GM21381 (cell line): ENCODE data around the gene SIRPB2.

Source experiments
- ATAC-seq: cut with Tn5 transposase; IDR thresholded peaks from one replicate; pipeline ENCODE4 v1.9.1; 2021; ENCODE audit warnings: mild to moderate bottlenecking, moderate library complexity; ENCODE audit not compliant: unreplicated experiment

Gene SIRPB2

DNA sequence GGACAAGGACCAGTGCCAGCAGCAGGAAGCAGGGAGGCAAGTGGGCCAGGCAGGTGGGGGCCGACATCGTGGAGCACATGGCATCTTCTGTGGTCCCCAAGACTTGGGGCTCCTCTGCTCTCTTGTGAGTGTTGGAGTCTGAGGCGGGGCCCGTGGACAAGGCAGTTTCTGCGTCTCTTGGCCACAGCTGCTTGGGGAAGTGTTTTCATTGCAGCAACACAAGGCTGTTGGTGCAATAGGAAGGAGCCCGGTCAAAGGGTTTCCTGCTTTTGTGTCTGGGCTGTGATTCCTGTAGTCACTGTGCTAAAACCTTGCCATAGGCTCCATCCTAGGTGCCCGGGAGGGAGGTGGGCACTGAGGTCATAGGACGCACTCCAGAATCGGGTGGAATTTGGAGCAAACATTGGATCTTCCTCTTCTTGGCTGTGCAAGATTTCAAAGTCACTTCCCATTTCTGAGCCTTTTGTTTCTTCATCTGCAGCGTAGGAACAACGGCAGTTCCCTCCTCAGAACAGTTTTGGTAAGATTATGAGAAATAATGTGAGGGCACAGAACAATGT lies at the start of gene SIRPB2:
Gene SIRPB2 (minus strand): TSS at position 140 of the 560 bp plus-strand sequence. CDS start 61 bp downstream, at position 79.
- ATAC-seq = no peak

DNA sequence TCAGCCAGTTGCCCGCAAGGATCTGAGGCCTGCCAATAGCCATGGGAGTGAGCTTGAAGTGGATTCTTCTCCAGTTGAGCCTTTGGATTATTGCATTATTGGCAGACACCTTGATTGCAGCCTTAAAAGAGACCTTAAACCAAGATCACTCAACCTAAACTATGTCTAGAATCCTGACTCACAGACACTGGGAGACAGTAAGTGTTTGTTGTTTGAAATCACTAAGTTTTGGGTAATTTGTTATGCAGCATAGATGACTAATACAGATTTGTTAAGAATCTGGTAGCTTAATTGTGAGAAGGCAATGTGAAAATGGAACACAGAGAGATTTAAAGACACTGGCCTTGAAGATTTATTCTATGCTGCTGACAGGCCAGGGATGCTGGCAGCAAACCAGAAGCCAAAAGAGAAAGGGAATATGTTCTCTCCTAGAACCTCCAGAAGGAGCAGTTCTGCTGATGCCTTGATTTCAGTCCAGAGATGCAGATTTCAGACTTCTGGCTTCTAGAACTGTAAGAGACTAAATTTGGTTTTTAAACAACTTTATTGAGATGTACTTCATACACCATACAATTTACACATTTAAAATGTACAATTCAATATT lies 48.7 kb upstream of the SIRPB2 start:
- no peak for ATAC-seq

- ATAC-seq = no peak
These were observed 47.4 kb upstream of the SIRPB2 start for GRCh38 chr20:1538655-1539054.

DNA sequence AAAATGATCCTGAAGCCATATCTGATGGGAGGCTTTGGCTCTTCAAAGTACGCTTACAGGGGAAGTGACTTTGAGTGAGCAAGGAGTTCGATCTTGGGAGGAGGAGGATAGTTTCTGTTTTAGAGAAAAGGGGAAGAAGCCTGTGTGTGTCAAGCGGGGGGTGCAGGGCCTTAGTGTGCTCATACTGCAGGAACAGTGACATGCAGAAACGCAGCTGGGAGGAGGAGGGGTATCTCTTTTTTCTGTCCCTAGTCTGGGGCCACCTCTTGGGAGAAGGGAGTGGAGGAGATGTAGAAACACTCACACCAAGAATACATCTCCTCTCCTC lies 46.5 kb upstream of the SIRPB2 start:
- ATAC-seq = no peak

- ATAC-seq = no peak
These were observed 45.9 kb upstream of the SIRPB2 start for GRCh38 chr20:1536893-1537730.

DNA sequence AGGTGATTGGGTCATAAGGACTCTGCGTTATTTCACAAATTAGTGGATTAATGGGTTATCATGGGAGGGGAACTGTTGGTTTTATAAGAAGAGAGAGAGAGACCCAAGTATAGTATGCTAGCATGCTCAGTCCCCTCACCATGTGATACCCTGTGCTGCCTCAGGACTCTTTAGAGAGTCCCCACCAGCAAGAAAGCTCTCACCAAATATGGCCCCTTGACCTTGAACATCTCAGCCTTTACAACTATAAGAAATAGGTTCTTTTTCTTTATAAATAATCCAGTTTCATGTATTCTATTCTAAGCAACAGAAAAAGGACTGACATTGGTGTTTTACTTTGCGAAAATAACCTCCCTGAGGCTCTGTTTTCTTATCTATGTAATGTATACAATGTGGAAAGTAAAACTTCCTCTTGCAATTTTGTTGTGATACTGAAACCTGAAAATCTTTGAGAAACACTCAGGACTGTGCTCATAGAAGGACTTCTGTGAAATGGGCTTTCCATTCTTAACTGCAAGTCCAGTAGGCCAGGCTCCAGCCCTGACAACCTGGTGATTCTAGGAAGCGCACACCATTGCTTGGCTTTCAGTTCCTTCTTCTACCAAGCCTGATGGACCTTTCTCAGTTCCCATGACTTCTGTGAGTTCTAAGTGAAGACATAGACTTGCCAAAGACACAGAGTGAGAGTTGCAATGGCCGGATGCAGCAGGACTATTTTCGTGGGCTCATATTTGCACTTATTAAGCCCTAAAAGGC lies 44.4 kb upstream of the SIRPB2 start:
- peak; percentile 97 for ATAC-seq

GRCh38 chr20:1534526-1534925 lies 43.3 kb upstream of the SIRPB2 start:
- ATAC-seq = no peak

GRCh38 chr20:1533059-1533458 lies 41.8 kb upstream of the SIRPB2 start:
- no peak for ATAC-seq

- no peak for ATAC-seq
These were observed 37.6 kb upstream of the SIRPB2 start for GRCh38 chr20:1528811-1529210.

DNA sequence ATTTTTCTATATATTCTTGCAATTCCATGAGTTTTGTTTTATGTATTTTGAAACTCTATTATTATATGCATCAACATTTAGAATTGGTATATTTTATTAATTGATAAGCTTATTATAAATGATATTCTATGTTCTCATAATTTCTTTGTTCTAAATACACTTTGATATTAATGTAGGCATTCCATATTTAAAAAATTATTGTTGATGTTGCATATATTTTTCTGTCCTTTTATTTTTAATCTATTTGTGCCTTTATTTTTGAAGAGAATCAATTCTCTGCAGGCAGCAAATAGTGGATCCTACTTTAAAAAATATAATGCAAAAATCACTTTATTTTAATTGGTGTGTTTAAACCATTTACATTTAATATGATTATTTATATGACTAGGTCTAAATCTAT lies 36.7 kb upstream of the SIRPB2 start:
- ATAC-seq = no peak

DNA sequence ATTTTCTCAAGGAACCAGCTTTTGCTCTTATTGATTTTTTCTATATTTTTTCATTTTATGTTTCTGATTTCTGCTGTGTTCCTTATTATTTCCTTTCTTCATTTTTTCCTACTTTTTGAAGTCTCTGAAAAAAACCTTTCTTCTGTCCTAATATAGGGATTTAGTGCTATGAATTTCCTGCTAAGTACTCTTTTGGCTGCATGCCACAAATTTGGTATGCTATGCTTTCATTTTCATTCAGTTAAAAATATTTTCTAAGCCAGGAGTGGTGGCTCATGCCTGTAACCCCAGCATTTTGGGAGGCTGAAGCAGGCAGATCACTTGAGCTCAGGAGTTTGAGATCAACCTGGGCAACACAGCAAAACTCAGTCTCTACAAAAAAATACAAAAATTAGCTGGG lies 35.7 kb upstream of the SIRPB2 start:
- no peak for ATAC-seq

DNA sequence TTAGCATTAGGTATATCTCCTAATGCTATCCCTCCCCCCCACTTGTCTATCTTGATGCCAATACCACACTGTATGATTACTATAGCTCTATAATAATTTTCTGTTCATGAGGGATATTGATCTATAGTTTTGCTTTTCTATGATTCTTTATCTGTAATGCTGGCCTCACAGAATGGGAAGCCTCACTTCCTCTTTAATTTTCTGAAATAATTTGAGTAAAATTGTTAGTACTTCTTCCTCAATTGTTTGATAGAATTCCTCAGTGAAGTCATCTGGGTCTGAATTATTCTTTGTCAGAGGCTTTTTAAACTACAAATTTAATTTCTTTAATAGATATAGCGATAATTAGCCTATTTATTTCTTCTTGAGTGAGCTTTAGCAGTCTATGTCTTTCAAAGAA lies 35.1 kb upstream of the SIRPB2 start:
- no peak for ATAC-seq

DNA sequence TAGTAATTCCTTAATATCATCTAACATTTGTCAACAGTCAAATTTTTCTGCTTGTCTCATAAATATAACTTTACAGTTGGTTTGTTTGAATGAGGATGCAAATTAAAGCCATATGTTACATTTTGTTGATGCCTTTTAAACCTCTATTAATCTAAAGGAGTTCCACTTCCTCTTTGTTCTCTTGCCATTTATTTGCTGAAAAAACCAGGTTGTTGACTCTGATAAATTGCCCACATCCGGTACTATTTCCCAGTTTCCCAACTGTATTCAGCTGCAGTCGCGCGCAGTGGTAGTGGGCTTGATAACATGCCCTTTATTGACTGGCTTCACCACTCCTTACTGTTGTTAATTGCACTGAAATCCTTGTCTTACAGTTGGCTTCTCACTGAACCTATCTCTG lies 32.8 kb upstream of the SIRPB2 start:
- no peak for ATAC-seq

DNA sequence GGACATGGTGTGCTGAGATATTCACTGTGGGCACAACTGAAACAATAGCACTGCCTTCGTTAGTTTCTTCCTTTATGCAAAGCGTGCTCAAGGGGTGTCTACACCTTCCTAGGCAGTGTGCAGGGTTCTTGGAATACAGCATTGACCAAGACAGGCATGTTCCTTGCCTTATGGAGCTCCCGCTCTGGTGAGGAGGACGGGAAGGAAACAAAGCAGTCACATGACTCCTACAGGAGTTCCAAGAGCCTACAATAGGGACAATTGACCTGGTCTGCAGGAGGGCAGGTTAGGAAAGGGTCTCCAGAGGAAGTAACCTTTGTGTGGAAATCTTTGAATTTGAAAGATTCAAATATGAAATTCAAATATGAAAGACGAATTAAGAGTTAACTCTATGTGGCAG lies 25.8 kb upstream of the SIRPB2 start:
- no peak for ATAC-seq

DNA sequence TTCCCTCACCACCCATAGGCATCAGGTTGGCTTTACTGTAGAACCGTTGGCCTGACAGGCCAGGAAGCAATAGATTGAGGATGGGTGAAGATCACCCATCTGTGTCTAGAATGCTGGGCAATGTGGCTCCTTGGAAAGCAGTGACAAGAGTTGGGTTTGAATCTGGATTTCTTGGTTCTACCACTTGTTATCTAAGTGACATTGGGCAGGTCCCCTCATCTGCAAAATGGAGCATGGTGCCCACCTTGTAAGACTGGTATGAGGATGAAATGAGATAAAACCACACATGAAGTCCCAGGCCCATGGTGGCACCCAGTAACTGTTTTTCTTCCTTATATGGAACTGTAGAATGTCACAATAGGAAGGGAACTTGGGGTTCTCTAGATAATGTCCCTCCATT lies 22.6 kb upstream of the SIRPB2 start:
- no peak for ATAC-seq

- ATAC-seq = no peak
These were observed 18.0 kb upstream of the SIRPB2 start for GRCh38 chr20:1509237-1509636.

DNA sequence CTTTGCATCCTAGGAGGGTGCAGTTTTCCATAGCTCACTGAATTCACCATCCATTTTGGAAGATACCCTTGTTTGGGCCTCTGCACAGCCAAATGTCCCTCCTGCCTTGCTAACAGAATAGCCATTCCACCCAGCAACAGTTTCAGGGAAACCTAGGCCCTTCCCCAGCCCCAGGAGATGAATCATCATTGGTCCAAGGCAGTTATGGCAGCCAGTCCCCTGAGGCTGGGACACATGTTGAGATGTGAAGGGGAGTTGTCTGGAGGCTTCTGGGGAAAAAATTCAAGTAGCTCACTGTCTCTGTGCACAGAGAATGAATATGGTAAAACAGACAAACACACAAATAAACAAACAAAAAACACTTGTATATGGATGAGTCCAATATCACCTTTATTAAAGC lies 17.4 kb upstream of the SIRPB2 start:
- ATAC-seq = no peak

GRCh38 chr20:1507276-1507675 lies 16.1 kb upstream of the SIRPB2 start:
- no peak for ATAC-seq

GRCh38 chr20:1505871-1506270 lies 14.7 kb upstream of the SIRPB2 start:
- no peak for ATAC-seq

- no peak for ATAC-seq
These were observed 14.1 kb upstream of the SIRPB2 start for GRCh38 chr20:1505361-1505760.

GRCh38 chr20:1503564-1504227 lies 12.5 kb upstream of the SIRPB2 start:
- ATAC-seq = peak; percentile 91
